ENCODE results near the gene KLC4.

- TF ChIP-seq POLR2A (IDR thresholded peaks at IDR 0.05) (no peak), CTCF (IDR thresholded peaks at IDR 0.05) (no peak), POLR2AphosphoS5 (IDR thresholded peaks at IDR 0.05) (no peak)
These were observed 23.8 kb upstream of the KLC4 start for GRCh38 chr6:43035495-43036194.
